A172 (cell line): ENCODE measurements around the gene USP8. TPM values are rescaled to one million over a fixed set of nuclear protein-coding genes. Genes with fewer than 3 reads are reported as not detected.
"Not testable (repeated sequence)": the region's sequence is repeated elsewhere in the genome, so short reads cannot be mapped to it uniquely, and the experiment has no call there.

ENCODE experiments used
- DNase-seq: peaks from one replicate; pipeline ENCODE4 v3.0.0-alpha.2; 2015; ENCODE audit warnings: low spot score
- total RNA-seq: library from RNA; depleted of rRNA; stranded (reverse); fragments of >200 nt; shearing (Covaris generic); gene quantifications from 2 replicates; pipeline ENCODE4 v1.2.3, GENCODE V29; 2014

USP8 gene
- total RNA-seq, 1 experiment from 2014 or later = 52.4 TPM

DNA sequence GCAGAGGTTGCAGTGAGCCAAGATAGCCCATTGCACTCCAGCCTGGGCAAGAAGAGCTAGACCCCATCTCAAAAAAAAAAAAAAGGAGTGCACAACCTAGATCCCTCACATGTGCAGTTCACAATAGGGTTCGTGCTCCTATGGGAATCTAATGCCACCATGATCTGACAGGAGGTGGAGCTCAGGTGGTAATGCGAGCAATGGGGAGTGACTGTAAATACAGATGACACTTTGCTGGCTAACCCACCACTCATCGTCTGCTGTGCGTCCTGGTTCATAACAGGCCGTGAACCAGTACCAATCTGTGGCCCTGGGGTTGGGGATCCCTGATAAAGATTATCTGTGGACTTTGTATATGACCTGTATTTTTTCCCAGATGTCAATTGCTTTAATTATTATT lies 16.7 kb downstream of the USP8 start:
- no peak for DNase-seq

GRCh38 chr15:50452927-50453326 lies 28.7 kb downstream of the USP8 start:
- no peak for DNase-seq

- no peak for DNase-seq
Measured at GRCh38 chr15:50458348-50459112, 34.3 kb downstream of the USP8 start.

DNA sequence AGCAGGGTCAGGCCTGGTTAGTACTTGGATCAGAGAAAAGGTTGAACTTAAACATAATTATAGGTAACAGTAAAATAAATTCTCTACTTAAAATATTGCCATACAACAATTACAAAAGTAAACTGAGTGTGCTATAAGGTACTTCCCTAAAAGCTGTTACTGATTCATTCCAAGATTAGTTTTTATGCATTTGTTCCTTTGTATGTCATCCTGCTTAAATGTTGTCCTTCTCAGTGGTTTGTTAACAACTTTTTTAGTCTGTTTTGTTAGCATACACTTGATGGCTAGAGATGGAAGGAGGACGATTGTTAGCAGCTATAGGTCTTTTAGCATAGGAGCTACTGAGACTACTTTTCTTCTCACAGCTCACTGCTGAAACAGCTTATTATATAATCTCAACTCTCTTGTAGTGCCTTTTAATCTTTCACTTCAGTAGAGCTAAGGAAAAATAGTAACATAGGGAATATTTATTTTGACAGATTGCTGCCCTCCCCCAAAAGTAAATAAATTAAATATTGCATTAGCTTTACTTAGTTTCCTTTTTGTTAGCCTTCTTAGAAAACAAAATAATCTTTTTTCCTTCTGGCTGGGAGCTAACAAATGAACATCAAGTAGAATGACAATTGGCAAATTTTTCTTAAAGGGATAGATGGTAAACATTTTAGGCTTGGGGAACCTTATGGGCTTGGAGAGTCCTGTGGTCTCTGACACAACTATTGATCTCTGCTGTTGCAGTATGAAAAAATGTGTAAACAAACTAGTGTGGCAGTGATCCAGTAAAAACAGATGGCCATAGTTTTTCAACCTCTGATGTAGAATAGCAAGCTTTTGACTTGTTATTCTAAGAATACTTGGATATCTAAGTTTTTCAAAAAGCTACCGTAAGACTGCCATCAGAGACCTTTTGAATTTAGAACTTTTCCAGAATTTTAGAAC lies 39.5 kb downstream of the USP8 start:
- no peak for DNase-seq

DNA sequence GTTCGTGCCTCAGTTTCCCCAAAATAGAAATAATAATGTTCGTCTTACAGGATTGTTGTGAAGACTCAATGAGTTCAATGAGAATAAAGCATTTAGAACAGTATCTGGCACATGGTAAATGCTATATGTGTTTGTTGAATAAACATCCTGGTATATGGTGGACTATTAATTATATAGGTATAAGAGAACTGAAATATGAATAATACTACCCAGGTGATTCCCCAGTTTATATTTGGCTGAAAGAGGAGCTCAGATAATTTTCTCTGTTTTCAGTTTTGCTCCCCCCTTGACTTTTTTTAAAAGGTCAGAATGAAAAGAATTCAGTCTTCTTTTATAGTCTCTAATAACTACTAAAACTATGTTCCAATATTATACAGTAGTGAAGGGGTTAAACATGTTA lies 46.9 kb downstream of the USP8 start:
- no peak for DNase-seq

DNA sequence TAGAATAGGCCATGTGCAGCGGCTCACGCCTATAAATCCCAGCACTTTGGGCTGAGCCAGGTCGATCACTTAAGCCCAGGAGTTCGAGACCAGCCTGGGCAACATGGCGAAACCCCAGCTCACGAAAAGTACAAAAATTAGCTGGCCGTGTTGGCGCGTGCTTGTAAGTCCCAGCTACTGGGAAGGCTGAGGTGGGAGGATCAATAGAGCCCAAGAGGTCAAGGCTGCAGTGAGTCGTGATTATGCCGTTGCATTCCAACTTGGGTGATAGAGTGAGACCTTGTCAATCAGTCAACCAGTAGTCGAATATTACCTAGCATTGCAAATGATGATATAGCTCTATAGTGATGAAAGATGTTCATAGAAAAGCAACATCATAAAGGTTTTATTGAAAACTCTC lies 51.9 kb downstream of the USP8 start:
- DNase-seq = no peak

DNA sequence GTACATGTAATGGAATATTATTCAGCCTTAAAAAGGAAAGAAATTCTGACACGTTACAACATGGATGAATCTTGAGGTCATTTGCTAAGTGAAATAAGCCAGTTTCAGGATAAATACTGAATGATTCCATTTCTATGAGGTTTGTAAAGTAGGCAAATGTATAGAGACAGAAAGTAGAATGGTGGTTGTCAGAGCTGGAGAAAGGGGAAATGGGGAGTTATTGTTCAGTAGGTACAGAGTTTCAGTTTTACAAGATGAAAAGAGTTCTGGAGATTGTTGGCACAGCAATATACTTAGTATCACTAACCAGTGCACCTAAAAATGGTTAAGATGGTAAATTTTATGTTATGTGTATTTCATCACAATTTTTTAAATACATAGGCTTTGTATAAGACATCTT lies 60.6 kb downstream of the USP8 start:
- DNase-seq = no peak

- DNase-seq = no peak
Measured at GRCh38 chr15:50485389-50485788, 61.2 kb downstream of the USP8 start.

DNA sequence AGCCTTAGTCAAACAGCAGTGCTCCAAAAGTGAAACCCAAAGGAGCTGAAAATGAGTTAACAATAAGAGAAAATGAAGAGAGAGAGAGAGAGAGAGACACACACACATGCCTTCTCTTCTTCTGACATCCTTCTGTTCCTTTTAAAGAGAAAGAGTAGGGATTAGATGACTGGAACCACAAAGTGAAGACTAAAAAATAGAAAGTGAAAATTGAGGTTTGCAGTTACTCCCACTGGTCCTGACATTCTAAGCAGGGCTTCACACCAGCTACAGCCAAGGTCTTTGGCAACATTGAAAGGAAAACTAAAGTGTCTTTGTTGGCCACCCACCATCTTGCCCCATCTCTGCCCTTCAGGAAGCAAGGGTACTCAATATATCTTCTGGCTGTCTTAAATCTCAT lies 63.1 kb downstream of the USP8 start:
- DNase-seq = no peak

- DNase-seq = no peak
Measured at GRCh38 chr15:50493625-50494024, 69.4 kb downstream of the USP8 start.

DNA sequence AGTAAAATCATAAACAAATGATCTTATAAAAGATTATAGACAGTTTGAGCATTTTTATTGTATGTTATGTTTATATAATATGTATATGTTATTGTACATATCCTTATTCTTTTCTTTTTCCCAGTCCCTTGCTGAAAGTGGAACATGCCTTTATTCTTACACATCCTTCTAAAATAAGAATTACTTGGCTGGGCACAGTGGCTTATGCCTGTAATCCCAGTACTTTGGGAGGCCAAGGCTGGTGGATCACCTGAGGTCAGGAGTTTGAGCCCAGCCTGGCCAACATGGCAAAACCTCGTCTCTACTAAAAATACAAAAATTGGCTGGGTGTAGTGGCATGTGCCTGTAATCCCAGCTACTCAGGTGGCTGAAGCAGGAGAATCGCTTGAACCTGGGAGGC lies 70.3 kb downstream of the USP8 start:
- not testable (repeated sequence) for DNase-seq

- no peak for DNase-seq
Measured at GRCh38 chr15:50496692-50497091, 72.5 kb downstream of the USP8 start.

DNA sequence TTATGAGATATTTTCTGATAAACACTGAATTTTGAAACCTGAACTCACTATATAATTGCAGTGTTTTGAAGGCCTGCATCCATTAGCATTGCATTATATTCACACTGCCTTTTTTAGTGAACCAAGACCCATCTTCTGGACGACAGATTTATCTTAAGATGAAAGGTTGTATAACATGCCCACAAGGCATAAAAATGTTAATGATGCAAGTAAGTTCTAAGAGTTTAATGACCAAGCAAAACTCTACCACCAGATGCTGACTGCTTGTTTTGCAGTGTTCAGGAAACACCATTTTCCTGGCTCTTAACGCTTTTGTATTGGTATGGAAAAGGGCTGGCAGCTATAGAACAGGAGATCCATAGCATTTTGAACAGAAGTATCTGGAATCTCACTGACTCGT lies 76.1 kb downstream of the USP8 start:
- no peak for DNase-seq

DNA sequence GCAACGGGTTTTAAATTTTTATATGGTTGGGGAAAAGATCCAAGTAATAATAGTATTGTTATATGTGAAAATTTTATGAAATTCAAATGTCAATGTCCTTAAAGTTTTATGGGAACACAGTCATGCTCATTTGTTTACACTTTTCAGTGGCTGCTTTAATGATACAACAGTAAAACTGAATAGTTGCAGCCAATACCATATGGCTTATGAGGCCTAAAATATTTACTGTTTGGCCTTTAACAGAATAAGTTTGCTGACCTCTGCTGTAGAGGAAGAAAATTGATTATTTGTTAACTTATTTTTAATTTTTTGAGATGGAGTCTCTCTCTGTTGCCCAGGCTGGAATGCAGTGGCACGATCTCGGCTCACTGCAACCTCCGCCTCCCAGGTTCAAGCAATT lies 77.6 kb downstream of the USP8 start:
- DNase-seq = no peak

- DNase-seq = no peak
Measured at GRCh38 chr15:50503144-50503543, 78.9 kb downstream of the USP8 start.

DNA sequence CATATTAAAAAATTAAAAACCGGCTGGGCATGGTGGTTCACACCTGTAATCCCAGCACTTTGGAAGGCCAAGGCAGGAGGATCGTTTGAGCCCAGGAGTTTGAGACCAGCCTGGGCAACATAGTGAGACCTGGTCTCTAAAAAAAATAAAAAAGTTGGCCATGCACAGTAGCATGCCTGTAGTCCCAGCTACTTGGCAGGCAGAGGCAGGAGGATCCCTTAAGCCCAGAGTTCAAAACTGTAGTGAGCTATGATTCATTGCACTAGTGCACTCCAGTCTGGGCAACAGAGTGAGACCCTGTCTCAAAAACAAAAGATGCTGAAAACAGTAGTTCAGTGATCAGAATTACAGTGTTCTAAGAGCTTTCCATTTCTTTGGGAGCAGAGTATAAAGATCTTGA lies 81.5 kb downstream of the USP8 start:
- not testable (repeated sequence) for DNase-seq

- no peak for DNase-seq
Measured at GRCh38 chr15:50506121-50506520, 81.9 kb downstream of the USP8 start.

- DNase-seq = no peak
Measured at GRCh38 chr15:50513001-50513400, 88.8 kb downstream of the USP8 start.

DNA sequence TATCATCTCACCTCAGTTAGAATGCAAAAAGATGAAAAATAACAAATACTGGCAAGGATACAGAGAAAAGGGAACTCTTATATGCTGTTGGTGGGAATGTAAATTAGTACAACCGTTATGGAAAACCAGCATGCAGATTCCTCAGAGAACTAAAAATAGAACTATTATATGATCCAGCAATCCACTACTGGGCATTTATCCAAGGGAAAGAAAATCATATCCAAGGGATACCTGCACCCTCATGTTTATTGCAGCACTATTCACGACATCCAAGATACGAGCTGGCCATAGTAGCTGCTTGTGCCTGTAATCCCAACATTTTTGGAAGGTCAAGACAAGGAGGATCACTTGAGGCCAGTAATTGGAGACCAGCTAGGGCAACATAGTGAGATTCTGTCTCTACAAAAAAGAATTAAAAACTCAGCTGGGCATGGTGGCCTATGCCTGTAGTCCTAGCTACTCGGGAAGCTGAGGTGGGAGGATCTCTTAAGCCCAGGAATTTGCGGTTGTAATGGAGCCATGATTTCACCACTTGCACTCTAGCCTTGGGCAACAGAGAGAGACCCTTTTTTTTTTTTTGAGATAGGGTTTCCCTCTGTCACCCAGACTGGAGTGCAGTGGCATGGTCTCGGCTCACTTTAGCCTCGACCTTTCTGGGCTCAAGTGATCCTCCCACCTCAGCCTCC lies 95.7 kb downstream of the USP8 start:
- DNase-seq = no peak

DNA sequence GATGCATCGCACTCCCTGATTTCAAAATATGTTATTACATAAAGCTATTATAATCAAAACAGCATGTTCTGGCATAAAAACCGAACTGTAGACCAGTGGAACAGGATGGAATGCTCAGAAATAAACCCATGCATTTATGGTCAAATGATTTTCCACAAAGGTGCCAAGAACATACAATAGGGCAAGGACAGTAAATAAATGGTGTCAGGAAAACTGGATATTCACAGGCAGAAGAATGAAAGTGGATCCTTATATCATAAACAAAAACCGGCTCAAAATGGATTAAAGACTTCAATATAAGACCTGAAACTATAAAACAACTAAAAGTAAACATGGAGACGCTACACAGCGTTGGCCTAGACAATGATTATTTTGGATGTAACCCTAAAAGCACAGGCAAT lies 99.6 kb downstream of the USP8 start:
- no peak for DNase-seq

DNA sequence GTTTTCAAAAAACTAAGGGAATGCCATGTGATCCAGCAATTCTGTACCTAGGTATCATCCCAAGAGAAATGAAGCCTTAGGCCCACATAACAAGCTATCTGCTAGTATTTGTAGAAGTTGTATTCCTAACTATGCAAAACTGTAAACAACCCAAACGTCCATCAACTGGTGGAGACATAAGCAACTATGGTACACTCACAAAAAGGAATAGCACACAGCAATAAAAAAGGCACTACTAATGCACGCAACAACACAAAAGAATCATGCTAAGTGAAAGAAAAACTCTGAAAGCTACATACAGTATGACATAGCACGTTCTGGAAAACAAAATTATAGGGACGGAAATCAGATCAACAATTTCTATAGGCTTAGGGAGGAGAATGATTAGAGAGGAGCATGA lies 107.0 kb downstream of the USP8 start:
- no peak for DNase-seq

DNA sequence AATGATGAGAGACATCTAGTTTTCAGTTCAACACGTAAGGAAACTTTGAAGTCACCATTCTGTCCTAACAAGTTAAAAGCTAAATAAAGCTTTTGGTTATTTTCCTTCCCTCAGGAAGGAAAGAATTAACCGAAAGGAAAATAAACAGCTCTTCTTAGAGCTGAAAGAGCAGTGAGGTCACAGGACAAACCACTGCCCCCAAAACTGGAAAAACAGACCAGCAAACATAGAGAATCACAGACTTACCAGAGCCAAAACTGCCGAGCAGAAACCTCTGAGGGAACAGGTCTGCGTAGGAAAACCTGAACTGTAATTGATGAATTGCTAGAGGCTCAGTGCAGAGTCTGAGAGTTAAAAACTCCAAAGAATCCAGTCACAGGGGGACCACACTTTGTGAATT lies 107.6 kb downstream of the USP8 start:
- no peak for DNase-seq

- DNase-seq = no peak
Measured at GRCh38 chr15:50542887-50543210, 118.6 kb downstream of the USP8 start.
